ENCODE measurements around the gene ZP4.

ZP4 gene, protein sequence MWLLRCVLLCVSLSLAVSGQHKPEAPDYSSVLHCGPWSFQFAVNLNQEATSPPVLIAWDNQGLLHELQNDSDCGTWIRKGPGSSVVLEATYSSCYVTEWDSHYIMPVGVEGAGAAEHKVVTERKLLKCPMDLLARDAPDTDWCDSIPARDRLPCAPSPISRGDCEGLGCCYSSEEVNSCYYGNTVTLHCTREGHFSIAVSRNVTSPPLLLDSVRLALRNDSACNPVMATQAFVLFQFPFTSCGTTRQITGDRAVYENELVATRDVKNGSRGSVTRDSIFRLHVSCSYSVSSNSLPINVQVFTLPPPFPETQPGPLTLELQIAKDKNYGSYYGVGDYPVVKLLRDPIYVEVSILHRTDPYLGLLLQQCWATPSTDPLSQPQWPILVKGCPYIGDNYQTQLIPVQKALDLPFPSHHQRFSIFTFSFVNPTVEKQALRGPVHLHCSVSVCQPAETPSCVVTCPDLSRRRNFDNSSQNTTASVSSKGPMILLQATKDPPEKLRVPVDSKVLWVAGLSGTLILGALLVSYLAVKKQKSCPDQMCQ

DNA sequence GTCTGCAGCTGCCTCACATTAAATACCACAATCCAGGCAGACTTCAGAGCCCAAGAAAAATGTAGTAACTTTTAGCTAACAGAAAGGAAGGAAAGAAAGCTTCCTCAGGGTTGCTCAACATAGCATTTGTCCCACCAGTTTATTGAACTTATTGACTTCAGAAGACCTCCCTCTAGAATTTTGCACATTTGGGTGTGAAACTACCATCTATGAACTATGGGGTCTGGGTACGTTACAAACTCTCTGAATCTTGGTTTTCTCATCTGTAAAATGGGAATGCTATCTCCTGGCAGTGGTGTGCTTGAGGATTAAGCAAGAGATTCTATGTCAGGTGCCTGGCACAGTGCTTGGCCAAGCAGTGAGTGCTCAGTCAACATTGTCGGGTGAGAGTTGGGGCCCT is at the start of gene ZP4:
Gene ZP4 (minus strand): TSS at position 101 of the 400 bp plus-strand sequence. CDS start 287 bp downstream, outside the sequence.
- Mint-ChIP-seq H3K4me3 (no peak within 1 kb of the TSS), H3K36me3 (no peaks in the 10 kb centered on the region), H3K27ac (no peak within 1 kb of the TSS), H3K9me3 (no peaks in the 10 kb centered on the region), H3K27me3 (no peaks in the 10 kb centered on the region), H3K4me1 (no peaks in the 10 kb centered on the region)
- DNase-seq (ENCODE audit: low spot score in 2 of 2): no peak
- ATAC-seq (ENCODE audit: low read depth): no peak

DNA sequence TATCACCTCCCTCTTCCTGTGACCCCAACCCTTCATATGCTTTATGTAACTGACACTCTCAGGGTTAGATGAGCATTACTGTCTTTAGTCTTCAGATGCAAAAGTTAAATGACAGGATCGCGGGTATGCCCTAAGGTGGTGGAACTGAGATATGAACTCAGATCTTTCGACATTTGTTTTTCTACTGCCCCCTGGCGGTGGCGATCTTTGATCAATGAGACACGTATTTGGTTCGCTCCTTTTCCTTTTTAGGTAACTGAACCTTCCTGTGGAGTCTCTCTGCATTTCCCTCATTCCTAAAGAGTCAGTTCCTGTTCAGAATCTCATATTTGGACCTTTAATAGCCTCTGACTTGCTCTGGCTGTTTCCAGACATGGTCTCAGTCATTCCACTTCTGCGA is 47.8 kb upstream of the ZP4 start:
- H3K27me3 Mint-ChIP-seq: no peaks in the 10 kb centered on the region
- ATAC-seq (ENCODE audit: low read depth) (no peak), DNase-seq (ENCODE audit: low spot score in 2 of 2) (no peak)
- no peaks in the 10 kb centered on the region for H3K4me1 Mint-ChIP-seq
- H3K9me3 Mint-ChIP-seq: peaks cover 3% of the 10 kb centered on the region
- H3K36me3 Mint-ChIP-seq: no peaks in the 10 kb centered on the region
- no peak overlapping the region for H3K27ac Mint-ChIP-seq
- no peak overlapping the region for H3K4me3 Mint-ChIP-seq

DNA sequence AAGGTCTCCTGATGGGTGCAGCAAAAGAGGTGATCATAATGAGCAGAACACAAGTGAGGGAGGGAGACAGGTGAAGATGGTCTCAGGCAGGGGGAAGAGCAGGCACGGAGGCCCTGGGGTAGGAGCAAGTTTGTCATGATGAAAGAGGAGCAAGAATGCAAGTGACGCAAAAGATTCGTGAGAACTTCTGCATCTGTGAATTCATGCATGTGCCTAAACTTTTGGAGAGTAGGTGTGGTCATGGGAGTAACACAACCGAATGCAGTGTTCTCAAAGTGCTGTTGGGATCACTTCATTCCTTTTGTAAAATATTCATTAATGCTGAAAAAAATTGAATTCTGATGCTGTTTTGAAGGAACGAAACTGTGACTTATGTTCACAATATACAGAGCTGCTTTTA is 47.3 kb upstream of the ZP4 start:
- H3K9me3 Mint-ChIP-seq: peaks cover 3% of the 10 kb centered on the region

DNA sequence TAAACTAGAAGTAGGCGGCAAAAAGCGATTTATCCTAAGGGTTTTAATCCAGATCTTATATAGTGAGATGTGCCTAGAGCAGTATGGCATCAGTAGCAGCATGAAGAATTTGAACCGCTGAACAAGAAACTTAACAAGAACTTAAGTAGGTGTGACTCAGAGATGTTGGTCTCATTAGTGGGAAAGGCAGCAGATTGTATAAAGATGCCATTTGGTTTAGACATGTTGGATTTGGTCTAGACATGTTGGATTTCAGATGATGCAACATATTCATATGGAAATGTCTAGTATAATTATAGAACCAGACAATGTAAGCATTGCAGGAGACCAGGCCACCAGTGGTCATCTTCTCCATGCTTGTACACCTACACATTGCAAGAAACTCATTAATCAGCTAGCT is 42.1 kb upstream of the ZP4 start:
- H3K27ac Mint-ChIP-seq: no peak overlapping the region
- H3K4me1 Mint-ChIP-seq: no peaks in the 10 kb centered on the region
- no peak overlapping the region for H3K4me3 Mint-ChIP-seq
- H3K27me3 Mint-ChIP-seq: no peaks in the 10 kb centered on the region
- no peak for DNase-seq (ENCODE audit: low spot score in 2 of 2)
- no peaks in the 10 kb centered on the region for H3K36me3 Mint-ChIP-seq
- H3K9me3 Mint-ChIP-seq: peaks cover 2% of the 10 kb centered on the region
- ATAC-seq (ENCODE audit: low read depth): no peak

More for the DNA sequence above, 47.3 kb upstream of the ZP4 start:
- ATAC-seq (ENCODE audit: low read depth) (no peak), DNase-seq (ENCODE audit: low spot score in 2 of 2) (no peak)
- Mint-ChIP-seq H3K27me3 (no peaks in the 10 kb centered on the region), H3K4me1 (no peaks in the 10 kb centered on the region), H3K36me3 (no peaks in the 10 kb centered on the region), H3K27ac (no peak overlapping the region), H3K4me3 (no peak overlapping the region)

DNA sequence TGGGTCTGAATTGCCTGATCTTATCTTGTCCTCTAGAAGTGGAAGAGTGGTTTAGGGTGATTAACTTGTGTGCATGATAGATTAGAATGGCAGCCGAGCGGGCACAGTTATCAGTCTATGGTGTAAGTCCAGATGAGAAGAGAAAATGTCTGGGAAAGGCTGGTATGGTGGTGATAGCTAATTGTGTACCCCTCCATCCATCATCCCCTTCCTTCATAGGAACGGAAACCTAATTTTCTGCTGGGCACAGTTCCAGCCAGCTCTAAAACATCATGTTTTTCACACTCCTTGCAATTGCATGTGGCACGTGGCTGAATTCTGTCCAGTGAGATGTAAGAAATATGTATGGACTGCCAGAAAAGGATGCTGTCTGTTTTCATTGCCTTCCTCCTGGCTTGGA is 40.9 kb upstream of the ZP4 start:
- H3K4me3 Mint-ChIP-seq: no peak overlapping the region
- ATAC-seq (ENCODE audit: low read depth) (no peak), DNase-seq (ENCODE audit: low spot score in 2 of 2) (no peak)
- no peaks in the 10 kb centered on the region for H3K4me1 Mint-ChIP-seq
- H3K9me3 Mint-ChIP-seq: peaks cover 3% of the 10 kb centered on the region
- H3K36me3 Mint-ChIP-seq: no peaks in the 10 kb centered on the region
- no peaks in the 10 kb centered on the region for H3K27me3 Mint-ChIP-seq
- H3K27ac Mint-ChIP-seq: no peak overlapping the region

DNA sequence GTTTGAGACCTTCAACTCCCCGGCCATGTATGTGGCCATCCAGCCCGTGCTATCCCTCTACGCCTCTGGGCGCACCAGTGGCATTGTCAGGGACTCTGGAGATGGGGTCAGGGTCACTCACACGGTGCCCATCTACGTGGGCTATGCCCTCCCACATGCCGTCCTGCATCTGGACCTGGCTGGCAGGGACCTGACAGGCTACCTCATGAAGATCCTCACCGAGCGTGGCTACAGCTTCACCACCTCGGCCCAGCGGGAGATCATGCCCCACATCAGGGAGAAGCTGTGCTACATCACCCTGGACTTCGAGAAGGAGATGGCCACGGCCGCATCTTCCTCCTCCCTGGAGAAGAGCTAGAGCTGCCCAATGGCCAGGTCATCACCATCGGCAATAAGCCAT is 36.5 kb upstream of the ZP4 start:
- H3K4me1 Mint-ChIP-seq: no peaks in the 10 kb centered on the region
- ATAC-seq (ENCODE audit: low read depth): no peak
- no peaks in the 10 kb centered on the region for H3K36me3 Mint-ChIP-seq

DNA sequence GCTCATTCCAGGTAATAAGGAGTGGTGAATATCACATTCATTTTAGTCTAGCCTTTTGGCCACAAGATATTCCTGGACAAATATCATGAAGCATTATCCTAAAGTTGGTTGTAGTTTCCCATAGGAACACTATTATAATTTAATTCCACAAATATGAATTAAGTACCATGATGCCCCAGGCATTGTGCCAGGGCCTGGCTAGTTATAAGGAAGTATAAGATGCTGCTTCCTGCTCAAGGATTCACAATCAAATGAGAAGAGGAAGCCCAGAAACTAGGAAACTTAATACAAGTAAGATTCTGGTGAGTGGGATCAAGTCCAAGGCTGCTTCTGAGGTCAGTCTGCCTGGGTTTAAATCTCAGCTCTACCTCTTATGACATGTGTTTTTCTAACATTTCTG is 30.6 kb upstream of the ZP4 start:
- Mint-ChIP-seq H3K4me1 (no peaks in the 10 kb centered on the region), H3K36me3 (no peaks in the 10 kb centered on the region), H3K27me3 (no peaks in the 10 kb centered on the region), H3K9me3 (peaks cover 5% of the 10 kb centered on the region), H3K4me3 (no peak overlapping the region), H3K27ac (no peak overlapping the region)
- ATAC-seq (ENCODE audit: low read depth) (no peak), DNase-seq (ENCODE audit: low spot score in 2 of 2) (no peak)

More for the DNA sequence above, 36.5 kb upstream of the ZP4 start:
- no peak for DNase-seq (ENCODE audit: low spot score in 2 of 2)
- no peak overlapping the region for H3K4me3 Mint-ChIP-seq
- H3K9me3 Mint-ChIP-seq: peaks cover 3% of the 10 kb centered on the region
- H3K27me3 Mint-ChIP-seq: no peaks in the 10 kb centered on the region
- no peak overlapping the region for H3K27ac Mint-ChIP-seq

DNA sequence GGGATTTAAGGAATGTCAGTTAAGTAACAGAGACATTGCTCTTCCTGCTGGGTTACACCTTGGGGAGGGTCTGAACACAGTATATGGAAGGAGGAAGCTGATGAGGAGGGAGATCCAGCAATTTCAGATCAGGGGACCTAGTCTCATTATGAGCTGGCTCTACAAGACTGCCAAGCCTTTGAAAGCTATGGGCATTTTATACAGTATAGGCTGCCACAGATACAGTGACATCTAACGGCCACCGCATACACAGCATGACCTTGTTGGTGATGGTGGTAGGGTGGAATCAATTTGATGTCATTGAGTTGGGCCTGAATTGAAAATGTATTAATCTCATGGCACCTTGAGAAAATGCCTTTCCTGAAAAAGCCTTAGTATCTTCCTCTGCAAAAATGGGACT is 22.6 kb upstream of the ZP4 start:
- Mint-ChIP-seq H3K36me3 (no peaks in the 10 kb centered on the region), H3K4me3 (no peak overlapping the region)

DNA sequence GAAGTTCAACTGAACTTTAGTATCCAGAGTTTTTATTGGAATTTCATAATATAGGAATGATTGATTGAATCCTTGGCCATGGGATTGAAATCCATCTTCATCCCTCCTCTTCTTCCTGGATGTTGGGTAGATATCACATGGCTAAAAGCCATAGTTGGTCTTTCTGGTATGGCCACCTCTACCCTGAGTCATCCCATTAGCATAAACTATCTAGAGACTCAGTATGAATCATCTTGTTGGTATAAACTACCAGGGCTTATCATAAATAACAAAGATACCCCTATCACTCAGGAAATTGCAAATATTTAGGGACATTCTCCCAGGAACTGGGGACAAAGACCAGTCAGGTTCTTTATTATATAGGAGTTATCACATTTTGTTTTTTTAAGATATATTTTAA is 21.2 kb upstream of the ZP4 start:
- H3K27me3 Mint-ChIP-seq: no peaks in the 10 kb centered on the region
- ATAC-seq (ENCODE audit: low read depth) (no peak), DNase-seq (ENCODE audit: low spot score in 2 of 2) (no peak)
- H3K4me3 Mint-ChIP-seq: no peak overlapping the region
- no peaks in the 10 kb centered on the region for H3K4me1 Mint-ChIP-seq
- H3K36me3 Mint-ChIP-seq: no peaks in the 10 kb centered on the region
- no peak overlapping the region for H3K27ac Mint-ChIP-seq
- peaks cover 6% of the 10 kb centered on the region for H3K9me3 Mint-ChIP-seq

More for the DNA sequence above, 22.6 kb upstream of the ZP4 start:
- DNase-seq (ENCODE audit: low spot score in 2 of 2) (no peak), ATAC-seq (ENCODE audit: low read depth) (no peak)
- H3K27ac Mint-ChIP-seq: no peak overlapping the region
- H3K4me1 Mint-ChIP-seq: no peaks in the 10 kb centered on the region
- H3K27me3 Mint-ChIP-seq: no peaks in the 10 kb centered on the region
- peaks cover 4% of the 10 kb centered on the region for H3K9me3 Mint-ChIP-seq

DNA sequence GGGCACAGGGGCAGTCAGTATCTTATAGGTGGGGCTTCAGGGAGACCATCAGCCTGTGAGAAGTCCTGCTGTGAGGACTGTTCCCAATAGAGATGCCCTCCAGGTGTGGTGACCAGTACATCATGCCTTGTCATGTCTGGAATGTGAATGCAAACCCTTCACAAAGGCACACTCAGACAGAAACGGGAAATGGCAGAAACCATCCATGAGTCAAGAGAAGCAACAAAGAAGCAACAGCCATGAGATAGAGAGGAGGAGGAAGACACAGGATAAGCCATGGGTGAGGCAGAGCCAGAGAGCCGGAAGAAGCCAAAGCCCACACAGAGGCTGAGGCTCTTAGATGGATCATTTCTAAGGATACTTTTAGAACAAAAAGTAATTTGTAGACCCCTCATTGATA is 20.1 kb upstream of the ZP4 start:
- Mint-ChIP-seq H3K4me3 (no peak overlapping the region), H3K4me1 (no peaks in the 10 kb centered on the region), H3K36me3 (no peaks in the 10 kb centered on the region), H3K27me3 (no peaks in the 10 kb centered on the region), H3K9me3 (peaks cover 6% of the 10 kb centered on the region), H3K27ac (no peak overlapping the region)
- DNase-seq (ENCODE audit: low spot score in 2 of 2): no peak
- ATAC-seq (ENCODE audit: low read depth): no peak

DNA sequence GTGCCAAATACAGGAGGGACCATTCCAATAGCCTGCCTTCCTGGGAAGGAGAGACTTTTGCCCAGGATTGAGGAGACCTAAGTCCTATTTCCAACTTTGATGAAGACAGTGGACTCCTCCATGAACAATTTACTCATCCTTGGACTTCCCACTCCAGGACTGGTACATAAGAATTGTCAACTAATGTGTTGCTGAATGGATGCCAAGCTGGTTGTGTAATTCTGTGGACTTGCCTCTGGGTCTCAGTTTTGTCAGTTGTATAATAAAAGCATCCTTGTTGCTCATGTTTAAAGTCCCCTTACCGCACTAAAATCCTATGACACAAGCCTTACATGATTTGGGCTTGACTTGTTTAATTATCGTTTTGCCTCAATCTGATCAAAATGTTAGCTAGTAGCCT is 13.2 kb upstream of the ZP4 start:
- Mint-ChIP-seq H3K27me3 (no peaks in the 10 kb centered on the region), H3K4me3 (no peak overlapping the region), H3K9me3 (peaks cover 7% of the 10 kb centered on the region), H3K27ac (no peak overlapping the region), H3K4me1 (no peaks in the 10 kb centered on the region), H3K36me3 (no peaks in the 10 kb centered on the region)
- no peak for DNase-seq (ENCODE audit: low spot score in 2 of 2)
- no peak for ATAC-seq (ENCODE audit: low read depth)

DNA sequence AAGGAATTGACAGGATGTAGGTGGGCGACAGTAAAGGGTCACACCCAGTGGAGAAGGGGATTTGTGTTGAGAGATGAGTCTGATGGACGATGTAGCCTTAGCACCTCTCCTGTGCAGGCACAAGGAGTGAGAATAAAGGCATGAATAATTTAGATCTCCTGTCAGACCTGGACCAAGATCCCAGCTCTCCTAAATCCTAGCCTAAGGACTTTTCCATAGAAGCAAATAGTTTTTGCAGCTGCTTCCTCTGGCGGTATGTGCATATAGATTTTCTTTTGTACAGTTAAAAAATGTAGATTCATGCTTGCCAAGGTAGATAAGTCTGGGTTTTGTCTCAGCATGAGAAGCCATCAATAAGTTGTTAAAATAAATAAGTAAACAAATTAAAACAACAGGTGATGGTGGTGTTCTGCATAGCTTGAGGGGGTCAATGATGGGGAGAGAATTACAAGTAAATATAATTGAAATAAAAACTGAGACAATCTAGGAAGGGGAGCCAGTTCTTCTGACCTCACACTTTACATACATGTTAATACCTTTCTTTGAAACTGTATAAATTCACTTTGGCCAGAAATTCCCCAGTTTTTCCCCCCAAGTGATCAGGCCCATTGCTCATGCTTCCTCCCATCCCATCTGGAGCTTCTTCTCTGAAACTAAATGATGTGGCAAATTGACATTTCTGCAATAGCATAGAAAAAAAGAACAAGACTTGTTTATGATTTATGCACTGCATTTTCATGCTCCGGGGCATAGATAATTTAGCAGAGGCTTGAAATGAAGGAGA is 12.4 kb upstream of the ZP4 start:
- Mint-ChIP-seq H3K4me3 (no peak overlapping the region), H3K4me1 (no peaks in the 10 kb centered on the region), H3K27me3 (no peaks in the 10 kb centered on the region), H3K36me3 (no peaks in the 10 kb centered on the region), H3K27ac (no peak overlapping the region), H3K9me3 (peaks cover 4% of the 10 kb centered on the region)
- DNase-seq (ENCODE audit: low spot score in 2 of 2): no peak
- no peak for ATAC-seq (ENCODE audit: low read depth)

DNA sequence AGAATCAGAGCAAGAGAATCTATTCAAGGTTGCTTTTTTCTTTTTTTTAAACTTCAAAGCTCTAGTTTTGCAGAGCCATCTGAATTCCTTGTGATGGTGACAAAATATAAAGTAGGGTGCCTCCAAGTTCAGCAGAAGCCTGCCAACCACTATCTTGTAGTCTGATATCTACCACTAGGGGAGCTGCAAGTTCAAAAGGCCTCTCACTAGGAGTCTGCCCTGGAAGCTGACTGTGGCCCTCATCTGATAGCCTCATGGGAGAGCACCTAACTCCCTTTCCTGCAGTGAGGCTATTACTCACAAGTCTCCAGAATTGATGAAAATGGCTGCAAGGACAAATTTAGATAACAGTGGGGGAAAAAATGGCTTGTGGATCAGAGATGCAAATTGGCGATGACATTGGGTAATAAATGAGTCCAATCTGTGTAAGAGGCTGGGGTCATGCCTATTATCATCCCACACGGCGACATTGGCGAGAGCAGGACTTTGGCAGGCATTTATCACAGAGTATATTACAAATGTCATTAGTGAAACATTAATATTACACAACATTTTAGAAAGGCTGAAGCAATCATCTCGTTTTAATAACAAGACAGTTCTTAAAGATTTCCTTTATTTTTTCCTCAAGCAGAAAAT is 10.7 kb upstream of the ZP4 start:
- peaks cover 1% of the 10 kb centered on the region for H3K9me3 Mint-ChIP-seq
- H3K27ac Mint-ChIP-seq: no peak overlapping the region
- DNase-seq (ENCODE audit: low spot score in 2 of 2): no peak
- no peaks in the 10 kb centered on the region for H3K27me3 Mint-ChIP-seq
- no peaks in the 10 kb centered on the region for H3K4me1 Mint-ChIP-seq
- no peaks in the 10 kb centered on the region for H3K36me3 Mint-ChIP-seq
- no peak overlapping the region for H3K4me3 Mint-ChIP-seq
- no peak for ATAC-seq (ENCODE audit: low read depth)

DNA sequence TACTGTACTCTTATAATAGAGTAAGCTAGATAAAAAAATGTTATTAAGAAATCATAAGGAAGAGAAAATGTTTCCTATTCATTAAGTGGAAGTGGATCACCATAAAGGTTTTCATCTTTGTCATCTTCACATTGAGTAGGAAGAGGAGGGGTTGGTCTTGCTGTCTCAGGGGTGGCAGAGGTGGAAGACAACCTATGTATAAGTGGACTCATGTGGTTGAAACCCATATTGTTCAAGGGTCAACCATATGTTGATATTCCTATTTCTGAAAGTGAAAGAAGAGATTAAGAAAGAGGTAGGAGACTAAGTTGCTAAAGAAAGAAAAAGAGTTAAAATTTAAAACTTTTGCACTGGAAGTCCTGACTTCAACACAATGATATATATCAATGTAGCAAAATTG is 4.9 kb upstream of the ZP4 start:
- H3K27ac Mint-ChIP-seq: no peak overlapping the region
- H3K9me3 Mint-ChIP-seq: no peaks in the 10 kb centered on the region
- DNase-seq (ENCODE audit: low spot score in 2 of 2) (no peak), ATAC-seq (ENCODE audit: low read depth) (no peak)
- H3K36me3 Mint-ChIP-seq: no peaks in the 10 kb centered on the region
- no peaks in the 10 kb centered on the region for H3K27me3 Mint-ChIP-seq
- no peak overlapping the region for H3K4me3 Mint-ChIP-seq
- no peaks in the 10 kb centered on the region for H3K4me1 Mint-ChIP-seq

Measured in memory B cell (primary cell).